HepG2 (cell line): ENCODE results near the gene ELOVL5. TPM values are rescaled to one million over a fixed set of nuclear protein-coding genes. Genes with fewer than 3 reads are reported as not detected.

Experiments used
- ASH2L ChIP-seq: fragments of 300-600, 200-600 bp; sonication (generic); IDR thresholded peaks from 2 replicates; pipeline ENCODE4 v1.7.0; 2017; ENCODE audit warnings: low read depth, mild to moderate bottlenecking, moderate library complexity, mixed read lengths, low read length; ENCODE audit not compliant: insufficient read length
- EZH2 ChIP-seq: conservative IDR thresholded peaks from 2 replicates; pipeline ENCODE4 v1.6.1; 2012; ENCODE audit warnings: mild to moderate bottlenecking, low read depth, low read length, moderate library complexity
- FLYWCH1 ChIP-seq: sonication (generic); formaldehyde crosslinking; IDR thresholded peaks from 2 replicates; pipeline ENCODE4 v1.8.1; 2023; ENCODE audit warnings: mild to moderate bottlenecking, missing genetic modification reagents
- FOXP1 ChIP-seq, 2 experiments: fragments of 450-650 bp in 1 of 2; IDR thresholded peaks; 2 replicates each; pipeline ENCODE4 v1.6.1; 2017 to 2018; ENCODE audit warnings: antibody characterized with exemption in 1 of 2
- KLF16 ChIP-seq, 2 experiments: sonication (generic) in 1 of 2; formaldehyde crosslinking in 1 of 2; IDR thresholded peaks; 2 replicates each; pipeline versions ENCODE4 v1.6.1 to v1.8.0; 2016 to 2023; ENCODE audit warnings: missing genetic modification reagents in 2 of 2, missing compliant biosample characterization in 1 of 2
- PAWR ChIP-seq: sonication (generic); formaldehyde crosslinking; IDR thresholded peaks from 2 replicates; pipeline ENCODE4 v1.4.0; 2020; ENCODE audit warnings: missing genetic modification reagents, mild to moderate bottlenecking, borderline replicate concordance
- ZNF160 ChIP-seq: sonication (generic); formaldehyde crosslinking; IDR thresholded peaks from 2 replicates; pipeline ENCODE4 v1.8.0; 2022; ENCODE audit warnings: mild to moderate bottlenecking, inconsistent platforms, missing genetic modification reagents
- ZNF235 ChIP-seq: sonication (generic); formaldehyde crosslinking; IDR thresholded peaks from 2 replicates; pipeline ENCODE4 v1.8.1; 2023; ENCODE audit warnings: mild to moderate bottlenecking, missing genetic modification reagents, borderline replicate concordance
- ZNF282 ChIP-seq: fragments of 450-650 bp; IDR thresholded peaks from 2 replicates; pipeline ENCODE4 v1.6.1; 2018; ENCODE audit not compliant: partially characterized antibody
- ZNF878 ChIP-seq: sonication (generic); formaldehyde crosslinking; IDR thresholded peaks from 2 replicates; pipeline ENCODE4 v1.8.1; 2023; ENCODE audit warnings: mild to moderate bottlenecking, missing genetic modification reagents, moderate library complexity
- polyA plus RNA-seq, 8 experiments: library from polyadenylated mRNA; depleted of rRNA in 3 of 8; stranded (reverse) in 7 of 8; unstranded in 1 of 8; fragments of >200 nt; fragmentation: Illumina TruSeq in 4 of 8; extraction: Trizol in 4 of 8; gene quantifications; 2 replicates each; pipeline versions ENCODE4 v1.2.1 to v1.2.3, GENCODE V29; 2011 to 2016; ENCODE audit warnings: low read depth in 4 of 8, missing spikeins in 1 of 8, mixed read lengths in 1 of 8; ENCODE audit not compliant: insufficient read depth in 1 of 8
- total RNA-seq, 5 experiments: library from RNA; depleted of rRNA; stranded (reverse); fragments of >200 nt; fragmentation: Illumina TruSeq; extraction: Trizol; gene quantifications; 2 replicates each; pipeline ENCODE4 v1.2.3, GENCODE V29; 2016; ENCODE audit warnings: low read depth in 1 of 5
- TF ChIP-seq, protein P1 (sequence below), 2 experiments: sonication (generic) in 1 of 2; formaldehyde crosslinking in 1 of 2; IDR thresholded peaks; 2 replicates each; pipeline versions ENCODE4 v1.5.1 to v1.6.1; 2011 to 2020; ENCODE audit warnings: borderline replicate concordance in 1 of 2, low read depth in 1 of 2, low read length in 1 of 2, mild to moderate bottlenecking in 1 of 2, missing genetic modification reagents in 1 of 2, moderate library complexity in 1 of 2
- TF ChIP-seq, protein P2 (sequence below): sonication (generic); formaldehyde crosslinking; IDR thresholded peaks from 2 replicates; pipeline ENCODE4 v1.4.0; 2020; ENCODE audit warnings: missing genetic modification reagents
- TF ChIP-seq, protein P3 (sequence below): sonication (generic); formaldehyde crosslinking; IDR thresholded peaks from 2 replicates; pipeline ENCODE4 v1.4.0; 2020; ENCODE audit warnings: mild to moderate bottlenecking, missing genetic modification reagents
- TF ChIP-seq, protein P4 (sequence below): sonication (generic); formaldehyde crosslinking; IDR thresholded peaks from 2 replicates; pipeline ENCODE4 v1.4.0; 2020; ENCODE audit warnings: missing genetic modification reagents

Gene ELOVL5
- total and polyA plus RNA-seq, 2 of the 13 experiments (the other 11 are each of a cell fraction or from before 2014, with no cell fraction given), result 50.1 to 72.4 TPM

DNA sequence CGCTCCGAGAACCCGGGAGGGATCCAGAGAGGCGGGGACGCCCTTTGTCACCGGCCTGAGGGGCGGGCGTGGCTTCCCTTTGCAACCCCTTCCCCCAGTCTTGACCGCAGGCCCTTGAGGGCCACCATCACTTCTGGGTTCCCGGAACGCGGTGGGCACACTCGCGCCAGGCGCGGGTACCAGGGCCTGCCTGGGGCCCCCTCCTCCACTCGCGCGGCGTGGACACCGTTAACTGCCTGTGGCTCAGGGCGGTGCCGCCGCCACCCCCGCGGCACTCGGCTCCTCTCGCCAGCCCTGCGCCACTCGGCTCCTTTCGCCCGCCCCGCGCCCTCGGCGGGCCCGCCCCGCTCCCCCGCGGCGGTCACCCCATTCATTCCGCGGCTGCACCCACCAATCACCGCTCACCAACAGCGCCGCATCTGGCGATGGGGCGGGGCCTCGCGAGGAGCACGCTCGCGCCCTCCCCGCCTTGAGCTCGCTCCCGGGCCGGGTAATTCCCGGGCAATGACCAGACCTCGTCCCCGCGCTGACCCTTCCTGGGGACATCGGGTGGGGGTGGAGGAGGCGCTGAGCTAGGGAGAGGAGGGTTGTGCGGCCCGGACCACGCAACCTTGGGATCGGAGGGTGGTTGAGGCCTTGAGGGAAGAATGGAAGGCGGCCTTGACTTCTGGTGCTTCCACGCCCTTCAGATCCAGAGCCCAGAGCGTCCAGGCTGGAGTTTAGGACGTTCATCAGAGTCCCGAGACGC is 10.5 kb upstream of the ELOVL5 start (continued):
- no peak for TF ChIP-seq FOXP1 (IDR thresholded peaks at IDR 0.05)
- TF ChIP-seq FOXP1 (CRISPR knock-in tag; IDR thresholded peaks at IDR 0.05), result peak; percentile 42; the same call in 1 of the 2 replicates
- TF ChIP-seq EZH2, result no peak
- TF ChIP-seq ZNF878 (CRISPR knock-in tag), result no peak
- peak; percentile 58 to 82; a peak in 1 of 4 replicates for TF ChIP-seq KLF16 (CRISPR knock-in tag; IDR thresholded peaks at IDR 0.05)
- TF ChIP-seq, protein P1, sequence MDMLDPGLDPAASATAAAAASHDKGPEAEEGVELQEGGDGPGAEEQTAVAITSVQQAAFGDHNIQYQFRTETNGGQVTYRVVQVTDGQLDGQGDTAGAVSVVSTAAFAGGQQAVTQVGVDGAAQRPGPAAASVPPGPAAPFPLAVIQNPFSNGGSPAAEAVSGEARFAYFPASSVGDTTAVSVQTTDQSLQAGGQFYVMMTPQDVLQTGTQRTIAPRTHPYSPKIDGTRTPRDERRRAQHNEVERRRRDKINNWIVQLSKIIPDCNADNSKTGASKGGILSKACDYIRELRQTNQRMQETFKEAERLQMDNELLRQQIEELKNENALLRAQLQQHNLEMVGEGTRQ (IDR thresholded peaks at IDR 0.05; ENCODE audit: low read depth, low read length), result 0 out of 2 replicates have a peak, but pooled peaks have one; percentile 0
- TF ChIP-seq, protein P1 (CRISPR knock-in tag; IDR thresholded peaks at IDR 0.05; ENCODE audit: borderline replicate concordance), result no peak
- TF ChIP-seq, protein P2, sequence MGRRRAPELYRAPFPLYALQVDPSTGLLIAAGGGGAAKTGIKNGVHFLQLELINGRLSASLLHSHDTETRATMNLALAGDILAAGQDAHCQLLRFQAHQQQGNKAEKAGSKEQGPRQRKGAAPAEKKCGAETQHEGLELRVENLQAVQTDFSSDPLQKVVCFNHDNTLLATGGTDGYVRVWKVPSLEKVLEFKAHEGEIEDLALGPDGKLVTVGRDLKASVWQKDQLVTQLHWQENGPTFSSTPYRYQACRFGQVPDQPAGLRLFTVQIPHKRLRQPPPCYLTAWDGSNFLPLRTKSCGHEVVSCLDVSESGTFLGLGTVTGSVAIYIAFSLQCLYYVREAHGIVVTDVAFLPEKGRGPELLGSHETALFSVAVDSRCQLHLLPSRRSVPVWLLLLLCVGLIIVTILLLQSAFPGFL (CRISPR knock-in tag), result no peak
- no peak for TF ChIP-seq PAWR (CRISPR knock-in tag)
- TF ChIP-seq, protein P3, sequence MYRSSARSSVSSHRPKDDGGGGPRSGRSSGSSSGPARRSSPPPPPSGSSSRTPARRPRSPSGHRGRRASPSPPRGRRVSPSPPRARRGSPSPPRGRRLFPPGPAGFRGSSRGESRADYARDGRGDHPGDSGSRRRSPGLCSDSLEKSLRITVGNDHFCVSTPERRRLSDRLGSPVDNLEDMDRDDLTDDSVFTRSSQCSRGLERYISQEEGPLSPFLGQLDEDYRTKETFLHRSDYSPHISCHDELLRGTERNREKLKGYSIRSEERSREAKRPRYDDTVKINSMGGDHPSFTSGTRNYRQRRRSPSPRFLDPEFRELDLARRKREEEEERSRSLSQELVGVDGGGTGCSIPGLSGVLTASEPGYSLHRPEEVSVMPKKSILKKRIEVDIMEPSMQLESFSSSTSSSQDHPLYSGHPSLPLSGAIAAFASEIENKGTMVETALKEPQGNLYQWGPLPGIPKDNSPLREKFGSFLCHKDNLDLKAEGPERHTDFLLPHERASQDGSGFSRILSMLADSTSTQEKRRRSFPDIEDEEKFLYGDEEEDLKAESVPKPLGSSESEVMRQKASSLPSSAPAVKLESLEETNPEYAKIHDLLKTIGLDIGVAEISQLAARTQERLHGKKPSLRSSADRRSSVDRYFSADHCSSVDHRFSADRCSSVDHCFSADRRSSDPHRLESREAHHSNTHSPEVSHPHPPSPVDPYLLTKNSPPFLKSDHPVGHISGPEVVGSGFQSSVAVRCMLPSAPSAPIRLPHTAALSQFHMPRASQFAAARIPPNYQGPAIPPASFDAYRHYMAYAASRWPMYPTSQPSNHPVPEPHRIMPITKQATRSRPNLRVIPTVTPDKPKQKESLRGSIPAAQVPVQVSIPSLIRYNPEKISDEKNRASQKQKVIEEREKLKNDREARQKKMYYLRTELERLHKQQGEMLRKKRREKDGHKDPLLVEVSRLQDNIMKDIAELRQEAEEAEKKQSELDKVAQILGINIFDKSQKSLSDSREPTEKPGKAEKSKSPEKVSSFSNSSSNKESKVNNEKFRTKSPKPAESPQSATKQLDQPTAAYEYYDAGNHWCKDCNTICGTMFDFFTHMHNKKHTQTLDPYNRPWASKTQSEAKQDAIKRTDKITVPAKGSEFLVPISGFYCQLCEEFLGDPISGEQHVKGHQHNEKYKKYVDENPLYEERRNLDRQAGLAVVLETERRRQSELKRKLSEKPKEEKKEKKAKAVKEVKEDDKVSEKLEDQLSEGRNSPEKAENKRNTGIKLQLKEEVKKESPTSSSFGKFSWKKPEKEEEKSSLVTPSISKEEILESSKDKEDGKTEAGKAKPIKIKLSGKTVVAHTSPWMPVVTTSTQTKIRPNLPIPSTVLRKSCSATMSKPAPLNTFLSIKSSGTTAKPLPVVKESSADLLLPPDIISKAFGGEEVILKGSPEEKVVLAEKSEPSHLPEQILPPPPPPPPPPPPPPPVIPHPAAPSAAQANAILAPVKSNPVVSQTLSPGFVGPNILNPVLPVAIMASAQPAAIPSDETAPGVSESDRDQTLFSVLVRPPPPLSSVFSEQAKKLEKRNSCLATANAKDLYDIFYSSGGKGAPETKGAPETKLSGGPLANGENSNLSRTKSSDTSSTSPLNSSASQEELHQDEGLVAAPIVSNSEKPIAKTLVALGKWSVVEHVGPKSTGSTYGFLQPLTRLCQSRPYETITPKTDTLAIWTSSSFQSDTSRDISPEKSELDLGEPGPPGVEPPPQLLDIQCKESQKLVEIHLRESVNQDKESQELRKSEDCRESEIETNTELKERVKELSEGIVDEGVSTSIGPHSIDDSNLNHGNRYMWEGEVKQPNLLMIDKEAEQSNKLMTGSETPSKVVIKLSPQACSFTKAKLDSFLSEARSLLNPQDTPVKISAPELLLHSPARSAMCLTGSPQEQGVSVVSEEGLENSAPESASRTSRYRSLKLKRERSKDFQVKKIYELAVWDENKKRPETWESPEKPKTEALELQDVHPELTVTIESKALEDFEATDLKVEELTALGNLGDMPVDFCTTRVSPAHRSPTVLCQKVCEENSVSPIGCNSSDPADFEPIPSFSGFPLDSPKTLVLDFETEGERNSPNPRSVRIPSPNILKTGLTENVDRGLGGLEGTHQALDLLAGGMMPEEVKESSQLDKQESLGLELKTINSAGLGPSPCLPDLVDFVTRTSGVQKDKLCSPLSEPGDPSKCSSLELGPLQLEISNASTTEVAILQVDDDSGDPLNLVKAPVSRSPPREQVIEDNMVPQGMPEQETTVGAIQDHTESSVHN, result no peak
- TF ChIP-seq ZNF235, result no peak
- no peak; the same call in 1 of the 2 replicates for TF ChIP-seq ZNF160 (CRISPR knock-in tag)
- TF ChIP-seq ZNF282, result no peak
- TF ChIP-seq ASH2L, result peak; percentile 79
- peak; percentile 52; the same call in 1 of the 2 replicates for TF ChIP-seq FLYWCH1
- TF ChIP-seq, protein P4, sequence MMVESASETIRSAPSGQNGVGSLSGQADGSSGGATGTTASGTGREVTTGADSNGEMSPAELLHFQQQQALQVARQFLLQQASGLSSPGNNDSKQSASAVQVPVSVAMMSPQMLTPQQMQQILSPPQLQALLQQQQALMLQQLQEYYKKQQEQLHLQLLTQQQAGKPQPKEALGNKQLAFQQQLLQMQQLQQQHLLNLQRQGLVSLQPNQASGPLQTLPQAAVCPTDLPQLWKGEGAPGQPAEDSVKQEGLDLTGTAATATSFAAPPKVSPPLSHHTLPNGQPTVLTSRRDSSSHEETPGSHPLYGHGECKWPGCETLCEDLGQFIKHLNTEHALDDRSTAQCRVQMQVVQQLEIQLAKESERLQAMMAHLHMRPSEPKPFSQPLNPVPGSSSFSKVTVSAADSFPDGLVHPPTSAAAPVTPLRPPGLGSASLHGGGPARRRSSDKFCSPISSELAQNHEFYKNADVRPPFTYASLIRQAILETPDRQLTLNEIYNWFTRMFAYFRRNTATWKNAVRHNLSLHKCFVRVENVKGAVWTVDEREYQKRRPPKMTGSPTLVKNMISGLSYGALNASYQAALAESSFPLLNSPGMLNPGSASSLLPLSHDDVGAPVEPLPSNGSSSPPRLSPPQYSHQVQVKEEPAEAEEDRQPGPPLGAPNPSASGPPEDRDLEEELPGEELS (CRISPR knock-in tag), result peak; percentile 79; the same call in 1 of the 2 replicates
